Fibroblast of skin of right biceps (primary cell): ENCODE data around the gene TNNI2.

Experiments
- DNase-seq: peaks from one replicate; pipeline ENCODE4 v3.0.0-alpha.2; 2013

The TNNI2 gene

GRCh38 chr11:1834779-1835670 is 3.8 kb upstream of the TNNI2 start, which contains the start of gene SYT8:
TSS of gene SYT8 (plus strand) at chr11:1834990. CDS start at chr11:1835106, 116 bp downstream.
- no peak for DNase-seq

- DNase-seq = no peak
Observed at GRCh38 chr11:1835671-1836010, 3.1 kb upstream of the TNNI2 start.

- no peak for DNase-seq
Observed at GRCh38 chr11:1836011-1836945, 2.5 kb upstream of the TNNI2 start.

GRCh38 chr11:1837171-1838076 is 1.4 kb upstream of the TNNI2 start:
- DNase-seq = peak; percentile 45

- no peak for DNase-seq
Observed at GRCh38 chr11:1838077-1838425, 730 bp upstream of the TNNI2 start.

- no peak for DNase-seq
Observed at GRCh38 chr11:1839204-1839923, 583 bp downstream of the TNNI2 start.

GRCh38 chr11:1839924-1840779 is 1.4 kb downstream of the TNNI2 start:
- no peak for DNase-seq

DNA sequence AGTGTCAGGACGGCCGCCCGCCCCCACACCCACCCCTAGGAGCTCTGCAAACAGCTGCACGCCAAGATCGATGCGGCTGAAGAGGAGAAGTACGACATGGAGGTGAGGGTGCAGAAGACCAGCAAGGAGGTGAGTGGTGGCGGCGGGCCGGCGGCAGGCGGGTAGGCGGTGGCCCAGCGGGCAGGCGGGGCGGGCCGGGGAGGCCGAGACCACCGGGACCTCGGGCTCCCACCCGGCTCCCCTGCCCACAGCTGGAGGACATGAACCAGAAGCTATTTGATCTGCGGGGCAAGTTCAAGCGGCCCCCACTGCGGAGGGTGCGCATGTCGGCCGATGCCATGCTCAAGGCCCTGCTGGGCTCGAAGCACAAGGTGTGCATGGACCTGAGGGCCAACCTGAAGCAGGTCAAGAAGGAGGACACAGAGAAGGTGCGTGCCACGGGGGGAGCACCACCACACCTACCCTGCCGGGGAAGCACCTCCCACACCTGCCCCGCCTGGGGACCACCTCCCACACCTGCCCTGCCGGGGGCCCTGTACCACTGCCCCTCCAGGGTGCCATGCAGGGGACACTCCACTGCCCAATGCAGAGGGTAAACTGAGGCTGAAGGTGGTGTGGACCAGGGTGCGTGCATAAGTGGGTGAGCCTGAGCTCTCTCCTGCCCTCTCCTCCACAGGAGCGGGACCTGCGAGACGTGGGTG is 2.1 kb downstream of the TNNI2 start:
- DNase-seq = no peak

DNA sequence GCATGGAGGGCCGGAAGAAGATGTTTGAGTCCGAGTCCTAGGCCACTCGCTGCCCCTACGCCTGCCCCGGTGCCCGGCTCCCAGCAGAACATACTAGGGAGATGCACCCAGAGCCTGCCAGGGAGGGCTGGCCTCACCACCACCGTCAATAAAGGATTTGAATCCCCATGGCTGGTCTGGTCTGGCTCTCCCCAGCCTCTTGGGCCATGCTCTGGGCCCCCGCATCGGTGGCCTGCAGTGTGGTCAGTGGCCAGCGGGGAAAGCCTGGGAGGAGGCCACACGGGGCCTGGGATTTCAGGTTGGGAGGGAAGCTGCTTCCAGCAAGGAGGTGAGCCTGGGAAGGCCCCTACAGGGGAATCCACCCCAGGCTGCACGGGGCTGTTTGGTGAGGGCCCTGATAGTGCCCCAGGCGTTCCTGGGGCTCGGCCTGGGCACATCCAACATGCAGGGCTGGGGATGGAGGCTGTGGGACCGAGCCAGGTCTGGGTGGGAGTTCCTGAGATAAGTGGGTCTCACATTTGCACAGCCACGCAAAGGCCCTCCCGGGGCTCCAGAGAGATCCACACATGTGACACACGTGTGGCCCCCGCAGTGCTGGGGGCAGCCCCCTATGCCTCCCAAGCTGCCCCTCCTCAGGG is 2.8 kb downstream of the TNNI2 start:
- DNase-seq = no peak

- no peak for DNase-seq
Observed at GRCh38 chr11:1842149-1843097, 3.6 kb downstream of the TNNI2 start.

DNA sequence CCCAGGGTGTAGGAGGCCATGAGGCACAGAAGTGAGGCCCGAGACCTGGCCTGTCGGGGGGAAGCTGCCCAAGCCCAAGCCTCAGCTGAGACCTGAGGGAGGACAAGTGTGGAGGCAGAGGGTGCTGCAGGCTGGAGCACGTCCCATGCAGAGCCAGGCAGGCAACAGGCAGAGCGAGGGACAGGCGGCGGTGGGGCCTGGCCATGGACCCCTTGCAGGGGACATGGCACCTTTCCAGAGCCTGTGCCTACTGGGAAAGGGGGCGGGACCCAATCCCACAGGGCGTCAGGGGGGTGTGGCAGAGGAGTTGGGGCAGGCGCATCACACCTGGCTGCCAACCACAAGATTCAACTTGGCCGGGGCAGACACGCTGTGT is 4.3 kb downstream of the TNNI2 start:
- DNase-seq = no peak

GRCh38 chr11:1843796-1844195 is 5.0 kb downstream of the TNNI2 start:
- DNase-seq = no peak

- DNase-seq = no peak
Observed at GRCh38 chr11:1844221-1845094, 5.7 kb downstream of the TNNI2 start.

GRCh38 chr11:1845095-1845429 is 6.3 kb downstream of the TNNI2 start:
- DNase-seq = no peak

GRCh38 chr11:1845561-1846452 is 7.0 kb downstream of the TNNI2 start:
- DNase-seq = no peak

DNA sequence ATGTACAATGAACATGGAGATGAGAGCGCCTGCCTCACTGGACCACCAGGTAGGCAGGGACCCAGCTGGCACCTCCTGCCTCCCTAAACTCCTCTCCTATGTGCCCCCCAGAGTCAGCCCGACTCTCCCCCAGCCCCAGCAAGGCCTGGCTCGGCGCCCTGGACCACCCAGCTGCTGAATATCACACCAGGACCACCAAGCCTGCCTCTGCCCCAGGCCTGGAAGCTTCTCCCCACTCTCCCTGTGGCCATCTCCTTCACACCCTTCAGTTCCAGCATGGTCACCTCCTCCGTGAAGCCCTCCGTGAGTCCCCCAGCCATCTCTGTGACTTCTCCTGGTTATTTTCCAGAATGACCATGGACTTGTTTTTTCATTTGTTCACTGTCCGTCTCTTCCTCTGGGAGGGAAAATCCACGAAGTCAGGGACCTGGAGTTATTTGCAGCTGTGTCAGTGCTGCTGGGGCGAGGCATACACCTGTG is 7.7 kb downstream of the TNNI2 start:
- no peak for DNase-seq
